NCI-H2196 treated with DMSO at 0.1 percent for 48 hours (cell line): ENCODE measurements around the gene COL11A2.
"Not testable (repeated sequence)": the region's sequence is repeated elsewhere in the genome, so short reads cannot be mapped to it uniquely, and the experiment has no call there.

Experiments
- DNase-seq: peaks from one replicate; lab custom pipeline; 2025; ENCODE audit not compliant: unreplicated experiment; lab: John Stamatoyannopoulos, UW

COL11A2 gene

DNA sequence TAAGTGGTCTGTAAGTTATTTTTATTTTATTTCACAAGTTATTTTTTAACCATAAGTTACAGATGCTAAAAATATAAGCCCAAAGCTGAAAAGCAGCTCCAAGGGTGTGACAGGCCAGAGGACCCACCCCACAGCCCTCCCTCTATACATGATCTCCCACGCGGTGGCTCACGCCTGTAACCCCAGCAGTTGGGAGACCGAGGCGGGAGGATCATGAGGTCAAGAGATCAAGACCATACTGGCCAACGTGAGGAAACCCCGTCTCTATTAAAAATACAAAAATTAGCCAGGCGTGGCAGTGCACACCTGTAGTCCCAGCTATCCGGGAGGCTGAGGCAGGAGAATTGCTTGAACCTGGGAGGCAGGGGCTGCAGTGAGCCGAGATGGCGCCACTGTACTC lies 32.2 kb downstream of the COL11A2 start:
- no peak for DNase-seq

GRCh38 chr6:33156964-33157363 lies 35.3 kb downstream of the COL11A2 start:
- DNase-seq, result no peak

- no peak for DNase-seq
These were observed 35.7 kb downstream of the COL11A2 start for GRCh38 chr6:33156561-33156960.

- no peak for DNase-seq
These were observed 37.9 kb downstream of the COL11A2 start for GRCh38 chr6:33154349-33154748.

GRCh38 chr6:33151050-33151449 lies 41.2 kb downstream of the COL11A2 start:
- DNase-seq, result no peak

- DNase-seq, result not testable (repeated sequence)
These were observed 41.7 kb downstream of the COL11A2 start for GRCh38 chr6:33150560-33150959.

GRCh38 chr6:33147807-33148666 lies 44.2 kb downstream of the COL11A2 start:
- DNase-seq, result no peak

GRCh38 chr6:33144373-33144772 lies 47.9 kb downstream of the COL11A2 start:
- no peak for DNase-seq

DNA sequence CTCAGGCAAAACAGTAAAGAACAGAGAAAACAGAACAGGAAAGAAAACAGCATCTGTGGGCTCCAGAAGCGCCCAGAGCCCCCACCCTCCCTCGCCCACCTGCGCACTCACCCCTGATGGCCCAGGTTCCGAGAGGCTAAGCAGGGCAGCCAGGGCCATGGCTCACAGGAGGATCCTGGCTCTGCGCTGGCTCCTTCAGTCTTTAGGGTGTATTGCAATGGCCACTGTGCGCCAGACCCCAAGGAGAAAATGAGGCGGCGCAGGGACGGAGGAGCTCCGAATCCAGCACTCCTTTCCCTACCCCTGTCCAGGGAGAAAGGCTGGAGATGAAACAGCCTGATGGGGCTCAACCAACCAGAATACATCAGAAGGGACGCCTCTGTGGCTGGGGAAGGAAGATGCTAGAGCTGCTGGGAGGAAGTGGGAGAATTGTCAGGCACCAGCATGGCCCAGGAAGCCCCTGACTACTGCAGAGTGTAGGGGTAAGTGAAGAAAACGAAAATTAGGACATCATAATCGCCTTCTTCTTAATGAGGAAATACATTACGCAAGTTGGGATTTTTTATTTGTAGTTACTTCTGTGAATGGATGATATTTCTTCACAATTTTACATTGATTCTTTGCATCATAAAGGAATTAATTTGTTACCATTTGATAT lies 49.0 kb downstream of the COL11A2 start:
- no peak for DNase-seq

DNA sequence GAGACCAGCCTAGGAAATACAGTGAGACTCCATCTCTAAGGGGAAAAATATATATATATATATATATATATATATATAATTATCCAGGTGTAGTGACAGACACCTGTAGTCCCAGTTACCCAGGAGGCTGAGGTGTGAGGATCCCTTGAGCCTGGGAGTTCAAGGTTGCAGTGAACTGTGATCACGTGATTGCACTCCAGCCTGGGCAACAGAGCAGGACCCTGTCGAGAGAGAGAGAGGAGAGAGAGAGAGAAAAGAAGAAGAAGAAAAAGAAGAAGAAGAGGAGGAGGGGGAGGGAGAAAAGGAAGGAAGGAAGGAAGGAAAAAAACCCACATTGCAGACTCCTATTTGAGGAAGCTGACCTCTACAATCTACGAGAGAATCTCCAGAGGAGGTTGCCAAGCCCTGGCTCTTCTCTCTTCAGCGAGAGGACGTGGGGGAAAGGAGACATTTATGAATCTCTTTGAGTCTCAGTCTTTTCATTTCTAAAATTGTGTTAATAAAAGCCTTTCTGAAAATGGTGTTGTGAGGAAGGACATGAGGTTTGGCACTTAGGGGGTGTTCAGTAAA lies 49.7 kb downstream of the COL11A2 start:
- no peak for DNase-seq

- no peak for DNase-seq
These were observed 51.7 kb downstream of the COL11A2 start for GRCh38 chr6:33140556-33140955.

DNA sequence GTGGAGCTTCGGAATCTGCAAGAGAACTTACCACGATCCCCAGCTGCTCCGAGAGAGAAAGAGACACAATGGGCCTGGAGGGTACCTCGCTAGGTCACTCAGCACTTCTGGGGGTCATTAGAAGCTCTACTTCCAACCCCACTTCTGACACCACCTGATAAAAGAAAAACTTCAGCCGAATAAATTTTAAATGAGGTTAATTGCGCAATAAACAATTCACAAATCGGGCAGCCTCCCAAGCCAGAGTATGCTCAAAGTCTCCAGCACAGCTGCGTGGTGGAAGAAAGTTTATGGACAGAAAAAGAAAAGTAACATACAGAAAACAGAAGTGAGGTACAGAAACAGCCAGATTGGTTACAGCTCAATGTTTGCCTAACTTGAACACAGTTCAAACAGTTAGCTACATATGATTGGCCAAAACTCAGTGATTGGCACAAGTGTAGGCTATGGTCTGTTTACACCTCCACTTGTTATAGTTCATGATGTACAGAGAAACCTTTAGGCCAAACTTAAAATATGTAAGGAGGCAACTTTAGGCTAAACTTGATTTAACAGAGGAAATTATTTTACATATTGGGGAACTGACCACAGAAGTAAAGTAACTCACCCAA lies 52.6 kb downstream of the COL11A2 start:
- no peak for DNase-seq

DNA sequence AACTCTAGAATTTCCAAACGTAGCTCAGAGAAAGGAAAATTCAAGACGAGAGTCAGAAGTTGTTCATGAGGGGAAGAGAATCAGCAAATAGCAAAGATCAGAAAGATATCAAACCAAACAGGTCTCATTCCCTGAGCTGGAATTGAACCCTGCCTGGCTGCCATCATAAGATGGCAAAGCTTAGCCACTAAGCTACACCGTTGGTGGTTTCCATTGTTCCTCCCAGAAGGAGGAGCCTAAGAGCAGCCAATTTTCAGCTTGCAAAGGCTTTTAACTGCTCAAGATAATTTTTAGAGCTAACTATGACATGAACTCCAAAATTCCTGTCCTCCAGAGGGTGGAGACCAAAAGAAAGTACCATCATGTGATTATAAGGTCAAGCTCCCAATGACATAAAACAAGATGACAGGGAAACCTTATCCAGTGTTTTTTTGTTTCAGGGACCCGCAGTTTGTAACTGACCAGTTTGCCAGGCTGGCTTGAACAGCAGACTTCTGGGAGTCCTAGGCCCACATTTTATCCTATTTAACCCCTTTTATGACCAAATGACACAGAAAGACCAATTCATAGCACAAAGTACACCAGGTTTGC lies 55.9 kb downstream of the COL11A2 start:
- no peak for DNase-seq

- no peak for DNase-seq
These were observed 60.2 kb downstream of the COL11A2 start for GRCh38 chr6:33132081-33132524.

DNA sequence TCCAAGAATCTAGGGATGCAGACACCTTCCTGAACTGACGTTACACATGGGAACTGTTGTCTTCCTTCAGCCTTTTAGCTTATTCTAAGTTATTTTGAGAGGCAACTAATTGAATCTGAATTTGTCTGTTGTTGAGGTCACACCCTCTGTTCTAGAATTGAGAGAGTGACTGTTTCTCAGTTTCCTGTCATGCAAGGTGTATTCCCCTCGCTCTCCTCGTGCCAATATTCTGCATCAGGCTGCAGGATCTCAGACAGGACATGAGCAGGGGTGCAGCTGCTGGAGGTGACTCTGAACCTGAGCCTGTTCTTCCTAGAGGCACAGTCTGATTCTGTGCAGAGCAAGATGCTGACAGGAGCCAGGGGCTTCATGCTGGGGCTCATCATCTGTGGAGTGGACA lies 63.9 kb downstream of the COL11A2 start:
- DNase-seq, result no peak

- no peak for DNase-seq
These were observed 66.1 kb downstream of the COL11A2 start for GRCh38 chr6:33126101-33126714.

DNA sequence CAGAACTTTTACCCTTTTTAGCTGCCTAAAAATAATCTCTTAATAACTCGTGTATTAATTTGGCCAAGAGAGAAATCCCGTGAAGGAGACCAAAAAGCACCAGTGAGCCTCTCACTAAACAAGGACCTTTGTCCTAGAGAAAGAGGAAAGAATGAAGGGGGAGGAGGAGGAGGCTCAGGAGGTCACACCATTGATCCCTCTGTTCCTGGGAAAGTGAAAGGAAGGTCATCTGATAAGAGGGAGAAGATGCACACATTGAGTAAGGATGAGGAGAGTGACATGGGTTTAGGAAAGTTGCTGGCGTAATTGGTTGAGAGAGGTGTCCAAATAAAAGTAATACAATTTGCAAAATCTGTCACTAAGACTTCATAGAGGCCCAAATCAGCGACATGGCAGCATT lies 67.3 kb downstream of the COL11A2 start:
- no peak for DNase-seq

DNA sequence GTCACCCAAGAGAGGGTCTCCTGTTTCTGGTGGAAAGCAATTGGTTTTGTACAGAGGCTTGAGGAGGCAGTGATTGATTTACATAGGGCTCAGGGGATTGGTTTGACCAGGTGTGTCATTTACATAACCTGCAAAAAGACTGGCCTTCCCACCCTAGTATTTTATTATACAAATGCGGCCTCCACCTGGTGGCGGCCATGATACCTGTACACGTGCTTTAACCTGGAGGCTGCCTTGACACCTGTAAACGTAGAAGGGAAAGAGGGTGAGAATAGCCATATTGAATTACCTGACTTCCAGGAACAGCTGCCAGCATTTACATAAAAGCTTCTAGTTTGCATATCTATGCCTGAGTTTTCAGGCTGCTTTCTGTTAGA lies 67.8 kb downstream of the COL11A2 start:
- DNase-seq, result no peak

GRCh38 chr6:33123732-33124524 lies 68.3 kb downstream of the COL11A2 start:
- DNase-seq, result peak; percentile 13

- no peak for DNase-seq
These were observed 69.1 kb downstream of the COL11A2 start for GRCh38 chr6:33123181-33123580.
